ENCODE data around the gene NR4A3.
A peak's percentile ranks its signal among the peaks of the same experiment; 100 is the strongest.

Gene NR4A3

DNA sequence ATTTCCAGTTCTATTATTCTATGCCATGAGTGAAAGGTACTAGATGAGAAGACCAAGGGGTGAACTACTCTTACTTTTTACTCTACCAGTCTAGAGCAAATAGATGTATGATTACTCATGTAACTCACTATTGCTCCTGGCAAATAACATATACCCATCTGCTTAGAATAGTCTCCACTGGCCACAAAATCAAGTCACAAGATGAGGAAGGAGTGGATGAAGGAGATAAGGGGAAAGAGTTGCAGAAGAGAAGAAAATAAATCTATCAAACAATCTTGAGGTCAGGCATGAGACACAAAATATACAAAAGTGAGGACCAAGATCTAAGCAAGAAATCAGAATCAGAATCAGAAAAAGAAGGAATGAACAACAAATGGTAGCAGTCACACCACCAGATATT is 13.7 kb upstream of the NR4A3 start:
- H3K27ac Mint-ChIP-seq: no peak overlapping the region
- H3K4me3 Mint-ChIP-seq: no peak overlapping the region
- no peaks in the 10 kb centered on the region for H3K9me3 Mint-ChIP-seq
- H3K27me3 Mint-ChIP-seq: no peaks in the 10 kb centered on the region
- H3K36me3 Mint-ChIP-seq: peaks cover 2% of the 10 kb centered on the region
- peaks cover 50% of the 10 kb centered on the region for H3K4me1 Mint-ChIP-seq

DNA sequence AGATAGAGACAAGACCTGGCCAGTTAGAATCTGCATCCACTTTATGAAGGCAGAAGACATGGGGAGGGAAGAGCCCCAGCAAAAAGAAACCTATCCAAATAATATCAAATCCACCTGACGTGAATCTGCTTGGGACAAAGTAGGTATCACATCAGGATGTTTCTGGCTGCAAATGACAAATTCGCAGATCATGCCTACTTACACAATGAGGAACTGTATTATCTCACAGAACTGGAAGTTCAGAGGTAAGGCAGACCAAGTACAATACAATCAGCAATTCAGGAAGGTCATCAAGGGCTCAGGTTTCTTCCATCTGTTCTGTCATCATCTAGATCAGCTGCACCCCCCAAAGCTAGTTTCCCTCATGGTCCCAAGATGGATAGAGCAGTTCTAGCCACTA is 13.2 kb upstream of the NR4A3 start:
- H3K9me3 Mint-ChIP-seq: no peaks in the 10 kb centered on the region
- no peak overlapping the region for H3K4me3 Mint-ChIP-seq
- no peaks in the 10 kb centered on the region for H3K27me3 Mint-ChIP-seq
- peaks cover 2% of the 10 kb centered on the region for H3K36me3 Mint-ChIP-seq
- no peak overlapping the region for H3K27ac Mint-ChIP-seq
- H3K4me1 Mint-ChIP-seq: peaks cover 50% of the 10 kb centered on the region

DNA sequence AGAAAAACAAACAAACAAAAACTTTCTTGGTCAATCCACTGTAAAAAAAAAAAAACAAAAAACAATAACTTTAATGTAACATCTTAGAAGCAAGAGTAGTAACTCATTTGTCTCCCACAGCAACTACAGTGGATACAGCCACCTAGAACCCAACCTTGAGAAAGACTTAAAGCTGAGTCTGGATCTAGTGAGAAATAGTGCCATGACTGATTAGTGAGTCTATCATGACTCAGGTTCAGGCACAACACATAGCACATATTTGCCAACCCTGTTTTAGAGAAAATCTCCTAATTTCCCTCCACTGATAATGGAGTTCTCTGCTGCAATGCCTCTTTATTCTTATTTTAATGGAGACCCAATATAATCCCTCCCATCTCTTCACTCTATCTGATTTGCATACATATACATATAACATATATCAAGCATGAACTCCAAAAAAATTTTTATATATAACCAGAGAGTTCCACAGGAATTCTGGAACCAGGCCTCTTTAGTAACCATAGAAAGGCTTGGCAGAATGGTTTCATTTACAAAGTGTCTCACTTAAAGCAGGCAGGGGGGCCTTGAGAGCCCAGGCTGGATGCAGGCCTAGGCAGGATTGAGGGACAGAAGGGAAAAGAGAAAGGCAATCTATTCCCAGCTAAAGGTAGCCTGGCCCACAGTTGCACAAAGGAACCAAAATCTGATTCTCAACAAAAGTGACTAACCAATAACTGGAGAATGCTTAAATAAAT is 11.9 kb upstream of the NR4A3 start:
- peaks cover 50% of the 10 kb centered on the region for H3K4me1 Mint-ChIP-seq
- H3K9me3 Mint-ChIP-seq: no peaks in the 10 kb centered on the region
- H3K27me3 Mint-ChIP-seq: peaks cover 5% of the 10 kb centered on the region
- no peak overlapping the region for H3K4me3 Mint-ChIP-seq
- peaks cover 2% of the 10 kb centered on the region for H3K36me3 Mint-ChIP-seq
- no peak overlapping the region for H3K27ac Mint-ChIP-seq

DNA sequence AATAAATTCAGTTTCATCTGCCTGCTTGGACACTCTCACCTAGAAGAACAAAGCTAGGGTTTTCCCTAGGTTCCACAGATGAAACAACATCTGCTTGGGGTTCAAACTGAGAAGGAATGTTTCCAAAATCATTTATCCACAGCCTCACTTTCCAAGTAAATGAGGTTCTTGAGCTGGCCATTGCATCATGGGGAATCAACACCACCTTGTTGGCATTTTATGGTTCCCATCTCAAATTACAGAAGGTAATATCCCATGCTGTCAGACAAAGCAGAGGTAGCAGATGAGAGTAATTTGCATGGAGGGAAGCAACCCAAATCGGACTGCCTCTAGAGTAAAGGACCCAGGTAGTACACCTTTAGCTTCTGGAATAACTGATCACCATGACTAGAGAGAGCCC is 10.5 kb upstream of the NR4A3 start:
- Mint-ChIP-seq H3K36me3 (peaks cover 2% of the 10 kb centered on the region), H3K9me3 (no peaks in the 10 kb centered on the region), H3K4me1 (peaks cover 50% of the 10 kb centered on the region), H3K4me3 (no peak overlapping the region), H3K27ac (no peak overlapping the region), H3K27me3 (peaks cover 7% of the 10 kb centered on the region)

DNA sequence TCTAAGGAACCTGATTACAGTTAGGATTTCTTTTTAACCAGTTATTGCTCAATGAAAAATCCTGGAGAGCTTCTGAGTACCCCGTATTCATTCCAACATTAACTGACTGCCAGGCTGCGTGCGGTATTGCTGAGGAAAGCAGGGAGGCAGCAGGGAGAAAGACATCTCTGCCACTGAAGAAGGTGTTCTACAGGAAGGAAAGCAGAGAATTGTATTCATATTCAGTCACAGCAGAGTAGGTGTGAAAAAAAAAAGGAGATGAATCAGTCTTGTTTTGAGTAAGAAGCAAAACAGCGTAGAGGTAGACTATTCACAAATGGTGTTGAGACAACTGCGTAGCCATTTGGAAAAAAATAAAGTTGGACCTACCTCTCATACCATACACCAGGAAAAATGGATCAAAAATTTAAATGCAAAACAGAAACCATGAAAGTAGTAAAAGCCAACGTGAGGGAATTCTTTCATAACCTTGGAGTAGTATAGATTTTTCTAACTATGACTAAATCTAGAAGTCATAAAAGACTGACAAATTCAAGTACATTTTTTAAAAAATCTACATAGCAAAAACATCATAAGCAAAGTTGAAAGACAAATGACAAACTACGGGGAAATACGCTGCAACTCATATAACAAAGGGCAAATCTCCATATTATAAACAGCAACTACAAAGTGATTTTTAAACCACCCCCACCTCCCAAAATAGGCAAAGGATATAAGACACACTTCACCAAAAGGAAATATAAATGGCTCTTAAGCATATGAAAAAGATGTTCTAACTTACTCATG is 9.9 kb upstream of the NR4A3 start:
- peaks cover 50% of the 10 kb centered on the region for H3K4me1 Mint-ChIP-seq
- no peaks in the 10 kb centered on the region for H3K9me3 Mint-ChIP-seq
- H3K36me3 Mint-ChIP-seq: peaks cover 2% of the 10 kb centered on the region
- peak overlapping the region; percentile 24 for H3K27ac Mint-ChIP-seq
- H3K4me3 Mint-ChIP-seq: no peak overlapping the region
- H3K27me3 Mint-ChIP-seq: peaks cover 7% of the 10 kb centered on the region

DNA sequence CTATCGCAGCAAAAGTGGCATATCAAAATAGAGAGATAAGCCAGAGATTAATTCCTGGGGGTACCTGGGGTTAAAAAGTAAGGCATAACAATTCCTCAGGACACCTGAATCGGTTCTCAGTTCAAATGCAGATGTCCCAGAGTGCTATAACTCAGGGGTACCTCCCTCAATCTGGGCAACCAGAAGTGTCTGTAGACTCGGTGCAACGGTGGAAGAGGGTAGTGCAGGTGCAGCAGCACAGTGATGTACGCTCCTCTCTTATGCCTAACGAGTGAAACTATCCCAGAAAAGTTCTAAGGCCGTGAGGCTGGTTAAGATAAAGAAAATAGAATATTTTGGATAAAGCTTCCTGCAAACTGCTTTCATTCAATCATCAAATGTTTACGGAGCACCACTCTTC is 7.9 kb upstream of the NR4A3 start:
- peaks cover 43% of the 10 kb centered on the region for H3K4me1 Mint-ChIP-seq
- no peak overlapping the region for H3K27ac Mint-ChIP-seq
- H3K27me3 Mint-ChIP-seq: peaks cover 7% of the 10 kb centered on the region
- H3K36me3 Mint-ChIP-seq: peaks cover 2% of the 10 kb centered on the region
- H3K9me3 Mint-ChIP-seq: no peaks in the 10 kb centered on the region
- H3K4me3 Mint-ChIP-seq: no peak overlapping the region

DNA sequence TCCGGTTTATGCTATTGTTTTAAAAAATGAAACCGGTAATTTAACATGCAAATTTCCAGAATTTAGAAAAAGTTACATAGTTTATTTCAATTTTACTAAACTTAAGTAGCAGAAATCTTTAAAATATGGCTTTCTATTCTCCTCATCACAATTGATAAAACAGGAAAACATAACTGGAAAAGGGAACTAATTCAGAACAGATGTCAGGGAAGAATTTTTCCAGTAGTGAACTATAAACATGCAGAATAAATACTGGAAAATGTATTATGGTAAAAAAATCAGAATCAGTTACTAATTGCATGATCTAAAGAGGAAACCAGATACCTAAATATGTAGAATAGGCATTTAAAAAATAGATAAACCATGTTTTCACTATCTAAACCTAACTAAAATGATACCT is 7.3 kb upstream of the NR4A3 start:
- H3K27me3 Mint-ChIP-seq: peaks cover 7% of the 10 kb centered on the region
- H3K4me1 Mint-ChIP-seq: peaks cover 42% of the 10 kb centered on the region
- H3K27ac Mint-ChIP-seq: no peak overlapping the region
- H3K4me3 Mint-ChIP-seq: no peak overlapping the region
- H3K36me3 Mint-ChIP-seq: peaks cover 2% of the 10 kb centered on the region
- H3K9me3 Mint-ChIP-seq: no peaks in the 10 kb centered on the region

DNA sequence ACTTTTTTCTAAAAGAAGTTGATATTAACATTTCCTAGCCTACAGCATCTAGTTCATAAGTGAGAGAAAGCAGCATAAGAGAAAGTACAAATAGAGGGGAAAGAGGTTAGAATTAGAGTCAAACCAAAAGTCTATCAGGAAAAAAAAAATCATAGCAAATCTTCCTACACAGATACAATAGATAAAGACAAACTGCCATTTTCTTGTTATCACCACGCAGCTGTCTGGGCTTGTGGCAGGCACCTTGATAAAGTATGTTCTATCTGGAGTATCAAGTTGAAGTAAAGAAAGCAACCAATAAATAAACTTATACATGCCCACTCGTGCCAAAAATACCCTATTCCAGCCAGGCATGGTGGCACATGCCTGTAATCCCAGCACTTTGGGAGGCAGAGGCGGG is 5.3 kb upstream of the NR4A3 start:
- Mint-ChIP-seq H3K4me1 (peaks cover 38% of the 10 kb centered on the region), H3K4me3 (no peak overlapping the region), H3K27me3 (peaks cover 7% of the 10 kb centered on the region), H3K36me3 (no peaks in the 10 kb centered on the region), H3K9me3 (no peaks in the 10 kb centered on the region), H3K27ac (no peak overlapping the region)

DNA sequence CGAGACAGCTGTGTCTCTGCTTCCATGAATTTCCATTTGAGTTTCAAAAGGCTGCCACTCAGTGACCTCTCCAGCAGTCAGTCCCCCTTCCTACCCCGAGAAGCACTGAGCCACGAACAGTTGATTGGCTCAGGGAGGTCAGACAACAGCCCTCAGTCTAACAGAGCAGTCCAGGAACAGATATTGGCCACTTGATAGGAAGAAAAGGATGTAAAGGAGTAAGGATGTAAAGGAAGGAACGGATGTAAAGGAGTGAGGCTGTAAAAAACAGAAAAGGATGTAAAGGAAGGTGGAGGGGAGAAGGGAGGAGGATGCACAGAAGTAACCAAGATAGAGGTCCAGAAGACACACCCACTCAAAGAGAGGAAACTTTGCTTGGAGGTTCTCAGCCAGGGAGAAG is 3.2 kb upstream of the NR4A3 start:
- Mint-ChIP-seq H3K4me1 (peaks cover 38% of the 10 kb centered on the region), H3K9me3 (no peaks in the 10 kb centered on the region), H3K36me3 (no peaks in the 10 kb centered on the region), H3K27ac (peak overlapping the region; percentile 71), H3K27me3 (peaks cover 9% of the 10 kb centered on the region), H3K4me3 (peak overlapping the region; percentile 99)

DNA sequence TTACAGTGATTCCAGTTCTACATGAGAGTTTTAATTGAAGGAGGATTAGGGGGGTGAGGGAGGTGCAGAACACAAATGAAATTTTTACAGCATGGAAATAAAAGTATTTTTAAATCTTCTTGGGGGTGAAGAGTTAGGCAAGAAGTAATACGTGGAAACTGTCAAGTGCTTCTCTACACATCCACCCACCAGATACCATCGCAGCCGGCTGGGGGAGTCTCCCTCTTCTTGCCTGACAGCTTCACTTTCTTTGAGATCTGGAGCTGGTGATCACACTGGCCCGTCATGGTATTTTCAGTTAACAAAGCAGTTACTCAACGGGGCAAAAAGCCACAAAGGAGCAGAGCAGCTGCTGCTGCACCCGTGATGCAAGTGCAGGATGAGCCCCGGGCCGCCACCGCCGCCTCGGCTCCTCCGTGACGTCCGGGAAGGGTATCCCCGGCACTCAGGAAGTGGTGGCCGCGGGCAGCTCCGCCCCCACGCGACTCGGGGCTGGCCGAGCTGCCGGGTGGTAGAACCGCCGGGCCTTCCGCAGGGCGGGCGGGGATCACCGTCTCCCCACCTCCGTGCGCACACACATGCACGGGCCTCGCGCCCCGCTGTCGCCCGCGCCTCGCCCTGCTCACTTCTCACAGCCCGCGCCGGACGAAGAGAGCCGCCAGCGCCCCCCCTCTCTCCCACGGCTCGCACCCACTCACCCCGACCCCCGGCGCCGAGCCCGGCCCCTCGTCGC is 2.4 kb upstream of the NR4A3 start:
- H3K4me3 Mint-ChIP-seq: peak overlapping the region; percentile 99
- peaks cover 44% of the 10 kb centered on the region for H3K4me1 Mint-ChIP-seq
- peaks cover 7% of the 10 kb centered on the region for H3K27me3 Mint-ChIP-seq
- H3K36me3 Mint-ChIP-seq: no peaks in the 10 kb centered on the region
- H3K9me3 Mint-ChIP-seq: no peaks in the 10 kb centered on the region
- peak overlapping the region; percentile 71 for H3K27ac Mint-ChIP-seq

DNA sequence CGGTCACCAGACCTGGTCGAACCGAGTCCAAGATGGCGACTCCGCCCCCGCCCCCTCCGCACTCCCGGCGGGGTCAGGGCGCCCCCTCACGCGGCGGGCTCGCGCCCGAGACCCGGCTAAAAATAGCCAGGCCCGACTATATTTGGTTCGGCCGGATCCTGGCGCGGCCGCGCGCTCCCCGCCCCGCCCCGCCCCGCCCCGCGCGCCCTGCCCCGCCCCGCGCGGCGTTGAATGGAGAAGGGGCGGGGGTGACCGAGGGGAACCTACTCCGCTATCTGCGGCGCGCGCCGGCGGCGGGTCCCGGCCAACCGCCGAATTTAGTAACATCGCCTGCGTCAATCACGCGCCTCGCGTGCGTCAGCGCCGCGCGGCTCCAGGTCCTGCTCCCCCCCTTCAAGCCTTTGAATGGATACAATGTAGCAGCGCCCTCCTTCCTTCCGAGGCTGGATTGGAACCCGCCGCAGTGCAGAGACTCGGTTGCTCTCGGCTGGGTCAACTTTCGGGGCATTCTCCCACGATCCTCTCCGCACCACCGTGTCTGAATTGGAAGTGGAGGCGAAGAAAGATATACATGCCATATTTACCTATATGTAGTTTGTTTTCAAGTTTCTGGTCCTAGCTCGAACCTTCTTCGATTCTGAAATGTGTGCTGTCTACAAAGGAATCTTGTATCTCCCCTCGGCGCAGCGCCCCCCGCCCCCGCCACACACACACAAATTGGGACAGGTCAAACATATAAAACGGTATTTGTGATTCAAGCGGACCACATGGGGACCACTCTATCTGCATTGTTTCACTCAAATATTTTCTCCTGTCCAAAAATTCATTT is 1.6 kb upstream of the NR4A3 start:
- peaks cover 3% of the 10 kb centered on the region for H3K27me3 Mint-ChIP-seq
- H3K36me3 Mint-ChIP-seq: no peaks in the 10 kb centered on the region
- peak overlapping the region; percentile 95 for H3K27ac Mint-ChIP-seq
- H3K4me3 Mint-ChIP-seq: peak overlapping the region; percentile 99
- H3K9me3 Mint-ChIP-seq: no peaks in the 10 kb centered on the region
- peaks cover 51% of the 10 kb centered on the region for H3K4me1 Mint-ChIP-seq

DNA sequence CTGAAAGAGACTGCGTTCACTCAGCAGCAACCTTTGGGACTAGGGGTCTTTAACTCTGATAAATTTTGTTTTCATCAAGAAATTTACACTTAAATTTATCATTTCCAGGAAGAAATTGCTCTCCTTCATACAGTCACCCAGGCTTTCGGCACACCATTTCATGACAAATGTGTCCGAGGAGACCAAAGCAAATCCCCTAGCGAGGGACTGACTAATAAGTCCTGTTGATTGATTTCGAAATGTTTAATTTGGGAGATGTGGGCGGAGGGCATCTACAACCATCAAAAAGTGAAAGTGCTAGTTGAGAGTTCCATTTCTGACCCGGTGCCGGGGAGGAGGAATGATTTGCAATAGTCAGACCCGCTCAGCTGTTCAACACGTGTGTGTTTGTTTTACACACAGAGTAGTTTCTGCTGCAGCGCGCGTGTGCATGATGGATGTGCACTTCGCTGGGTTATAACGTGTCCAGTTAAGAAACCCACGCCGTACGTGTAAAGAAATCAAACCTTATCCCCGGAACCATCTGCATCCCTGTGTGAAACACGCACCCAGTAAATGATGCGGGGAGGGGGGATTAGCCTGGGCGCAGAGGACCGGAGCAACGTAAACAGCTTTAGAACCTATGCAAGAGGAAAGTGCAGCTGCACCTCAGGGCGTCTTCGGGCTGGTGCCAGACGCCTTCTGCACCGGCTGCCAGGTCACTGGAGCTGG is 845 bp upstream of the NR4A3 start:
- Mint-ChIP-seq H3K9me3 (no peaks in the 10 kb centered on the region), H3K27me3 (peaks cover 3% of the 10 kb centered on the region), H3K4me3 (peak overlapping the region; percentile 99), H3K4me1 (peaks cover 58% of the 10 kb centered on the region), H3K36me3 (no peaks in the 10 kb centered on the region), H3K27ac (peak overlapping the region; percentile 95)

DNA sequence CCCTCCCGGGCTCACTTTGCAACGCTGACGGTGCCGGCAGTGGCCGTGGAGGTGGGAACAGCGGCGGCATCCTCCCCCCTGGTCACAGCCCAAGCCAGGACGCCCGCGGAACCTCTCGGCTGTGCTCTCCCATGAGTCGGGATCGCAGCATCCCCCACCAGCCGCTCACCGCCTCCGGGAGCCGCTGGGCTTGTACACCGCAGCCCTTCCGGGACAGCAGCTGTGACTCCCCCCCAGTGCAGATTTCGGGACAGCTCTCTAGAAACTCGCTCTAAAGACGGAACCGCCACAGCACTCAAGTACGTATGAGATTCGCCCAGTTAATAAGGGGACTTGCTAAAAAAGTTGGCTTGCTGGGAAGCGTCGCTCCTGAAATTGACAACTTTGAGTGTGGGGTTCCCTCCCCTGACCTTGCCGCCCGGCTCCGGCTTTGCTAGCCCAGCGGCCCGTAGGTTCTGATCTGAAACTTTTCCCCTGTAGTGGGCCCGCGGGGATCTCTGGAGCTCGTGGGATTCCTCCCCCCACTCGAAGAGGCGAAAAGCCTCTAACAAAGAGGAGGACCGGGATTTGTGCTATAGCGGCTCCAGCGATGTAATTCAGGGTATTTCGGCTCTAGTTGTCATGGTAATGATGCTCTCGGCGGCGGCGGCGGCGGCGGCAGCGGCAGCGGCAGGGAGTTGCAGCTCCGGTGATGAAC is 572 bp downstream of the NR4A3 start:
- H3K9me3 Mint-ChIP-seq: no peaks in the 10 kb centered on the region
- H3K36me3 Mint-ChIP-seq: peaks cover under 1% of the 10 kb centered on the region
- peak overlapping the region; percentile 99 for H3K4me3 Mint-ChIP-seq
- H3K4me1 Mint-ChIP-seq: peaks cover 69% of the 10 kb centered on the region
- H3K27me3 Mint-ChIP-seq: peaks cover 4% of the 10 kb centered on the region
- H3K27ac Mint-ChIP-seq: peak overlapping the region; percentile 88
